A673 (cell line): ENCODE results near the gene HTR6. TPM values are rescaled to one million over a fixed set of nuclear protein-coding genes. Genes with fewer than 3 reads are reported as not detected.

Experiments
- BruUV-seq: library from RNA; stranded (reverse); fragments of 400-500 nt; replicated peaks from 2 replicates; lab custom pipeline; 2021; lab: Mats Ljungman, UMichigan
- CTCF ChIA-PET: fragments of 300-600 bp; sonication (Branson Sonifier 250); formaldehyde crosslinking; loops from one replicate; lab custom pipeline; 2022; ENCODE audit warnings: antibody characterized with exemption; lab: Charles Lee
- POLR2A ChIA-PET: fragments of 300-600 bp; sonication (Branson Sonifier 250); formaldehyde crosslinking; loops from one replicate; lab custom pipeline; 2022; ENCODE audit warnings: antibody characterized with exemption; ENCODE audit not compliant: low non-redundant PET; lab: Charles Lee
- DNase-seq: peaks from one replicate; pipeline ENCODE4 v3.0.0-alpha.2; 2015; ENCODE audit warnings: low spot score
- H3K27ac ChIP-seq: fragments of 200-600 bp; sonication (generic); 2 replicates; pipeline ENCODE4 v1.5.1; 2016; ENCODE audit warnings: mixed run types, low read depth, mild to moderate bottlenecking, mixed read lengths, antibody characterized with exemption, low read length; ENCODE audit not compliant: poor library complexity, severe bottlenecking
- H3K27me3 ChIP-seq: fragments of 200-600 bp; sonication (generic); replicated peaks from 2 replicates; pipeline ENCODE4 v1.6.1; 2017; ENCODE audit warnings: mixed run types, low read depth, mild to moderate bottlenecking, mixed read lengths, antibody characterized with exemption, low read length; ENCODE audit not compliant: insufficient read depth, poor library complexity
- H3K36me3 ChIP-seq: fragments of 200-600 bp; sonication (generic); 2 replicates; pipeline ENCODE4 v1.6.1; 2016; ENCODE audit warnings: mixed run types, mild to moderate bottlenecking, mixed read lengths, antibody characterized with exemption, low read length; ENCODE audit not compliant: insufficient read depth, poor library complexity, severe bottlenecking
- H3K4me1 ChIP-seq: fragments of 200-600 bp; sonication (generic); 2 replicates; pipeline ENCODE4 v1.6.1; 2017; ENCODE audit warnings: mixed run types, mild to moderate bottlenecking, mixed read lengths, antibody characterized with exemption, low read length; ENCODE audit not compliant: insufficient read depth, poor library complexity, severe bottlenecking
- H3K4me3 ChIP-seq: fragments of 200-600 bp; sonication (generic); 2 replicates; pipeline ENCODE4 v1.5.1; 2016; ENCODE audit warnings: low read depth, mixed run types, mild to moderate bottlenecking, mixed read lengths, low read length; ENCODE audit not compliant: poor library complexity, severe bottlenecking
- H3K9me3 ChIP-seq: fragments of 200-600 bp; sonication (generic); 2 replicates; pipeline ENCODE4 v1.6.1; 2016; ENCODE audit warnings: mixed run types, low read depth, mild to moderate bottlenecking, mixed read lengths, antibody characterized with exemption, low read length; ENCODE audit not compliant: poor library complexity, severe bottlenecking
- CTCF ChIP-seq: fragments of 300-800, 200-600 bp; sonication (generic); conservative IDR thresholded peaks from 2 replicates; pipeline ENCODE4 v1.5.1; 2017; ENCODE audit warnings: low read depth, mild to moderate bottlenecking, antibody characterized with exemption, low read length, moderate library complexity, mixed read lengths
- EZH2 ChIP-seq: fragments of 200-600 bp; sonication (generic); IDR thresholded peaks from 2 replicates; pipeline ENCODE4 v1.6.1; 2017; ENCODE audit warnings: borderline replicate concordance, low read depth, mild to moderate bottlenecking, mixed read lengths, antibody characterized with exemption, low read length; ENCODE audit not compliant: poor library complexity, severe bottlenecking
- intact Hi-C: fragments of 100-400 bp; cut with micrococcal nuclease; formaldehyde crosslinking; loops from one replicate; pipeline ENCODE4 v1.10.0; 2022; ENCODE audit not compliant: unreplicated experiment
- total RNA-seq: library from RNA; stranded (reverse); gene quantifications from 2 replicates; pipeline ENCODE4 v1.2.3, GENCODE V29; 2021

Gene HTR6
- total RNA-seq, 1 experiment from 2014 or later, result not detected

DNA sequence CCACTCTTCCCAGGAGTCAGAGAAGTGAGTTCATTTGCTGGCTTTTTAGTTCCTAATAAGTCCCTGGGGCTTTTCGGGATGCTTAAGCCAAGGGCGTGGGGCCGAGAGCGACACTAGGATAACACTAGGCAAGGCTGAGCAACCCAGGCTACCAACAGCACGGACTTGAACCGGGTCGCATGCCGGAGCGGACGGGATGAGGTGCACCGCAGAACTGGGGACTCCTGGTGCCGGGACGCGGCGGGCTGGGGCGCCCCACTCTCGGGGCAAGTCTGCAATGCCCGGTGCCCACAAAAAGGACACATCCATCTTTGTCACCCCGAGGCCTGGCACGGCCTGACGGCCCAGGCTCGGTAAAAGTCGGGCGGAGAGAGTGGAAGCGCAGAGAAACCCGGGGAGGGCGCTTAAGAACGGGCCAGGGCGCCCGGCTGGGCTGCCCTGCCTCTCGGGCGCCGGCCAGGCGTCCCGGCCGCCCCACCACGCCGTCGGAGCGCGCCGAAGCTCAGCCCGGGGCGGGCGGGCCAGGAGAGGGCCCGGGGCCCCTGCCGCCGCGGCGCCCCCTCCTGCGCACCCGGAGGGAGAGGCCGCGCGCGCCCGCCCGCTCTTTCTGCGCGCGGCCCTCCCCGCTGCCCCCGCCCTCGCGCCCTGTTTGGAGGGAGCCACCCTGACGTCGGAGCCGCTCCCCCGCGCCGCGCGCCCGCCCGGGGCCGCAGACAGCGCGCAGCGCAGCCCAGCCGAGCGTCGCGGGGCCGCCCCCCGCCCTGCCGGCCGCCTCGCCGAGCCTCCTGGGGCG is 20.9 kb upstream of the HTR6 start, which contains the start of gene NBL1:
NBL1 (plus strand) TSS at position 710 of the 793 bp plus-strand sequence. CDS start 10,720 bp downstream, outside the sequence.
- Histone ChIP-seq H3K27me3 (no peaks in the 10 kb centered on the region), H3K36me3 (no peaks in the 10 kb centered on the region), H3K27ac (peak within 1 kb of the TSS; percentile 44), H3K4me3 (peak within 1 kb of the TSS; percentile 66), H3K9me3 (no peaks in the 10 kb centered on the region), H3K4me1 (peaks cover 13% of the 10 kb centered on the region)
- TF ChIP-seq EZH2, result no peak
- TF ChIP-seq CTCF, result no peak
- POLR2A ChIA-PET, result no interaction called here
- peak; percentile 76 for DNase-seq
- BruUV-seq, result no TSS peak
- intact Hi-C loops, result no loop called here
- CTCF ChIA-PET, result interaction anchor here (2.0 kb wide), 1 partner anchor 10 kb away, joined by 9 read pairs; no protein-coding TSS in a partner anchor

- no peaks in the 10 kb centered on the region for H3K27me3 ChIP-seq
- no peak for DNase-seq
- TF ChIP-seq EZH2, result no peak
- TF ChIP-seq CTCF, result no peak
- no peaks in the 10 kb centered on the region for H3K9me3 ChIP-seq
- H3K4me1 ChIP-seq, result peaks cover 13% of the 10 kb centered on the region
- H3K27ac ChIP-seq, result no peak overlapping the region
- BruUV-seq, result no TSS peak
- ChIA-PET POLR2A (no interaction called here), CTCF (interaction anchor here (2.0 kb wide), 1 partner anchor 9 kb away, joined by 9 read pairs; no protein-coding TSS in a partner anchor)
- peak overlapping the region; percentile 66 for H3K4me3 ChIP-seq
- H3K36me3 ChIP-seq, result no peaks in the 10 kb centered on the region
- intact Hi-C loops, result no loop called here
Observed at GRCh38 chr1:19644395-19644680, 20.3 kb upstream of the HTR6 start.

DNA sequence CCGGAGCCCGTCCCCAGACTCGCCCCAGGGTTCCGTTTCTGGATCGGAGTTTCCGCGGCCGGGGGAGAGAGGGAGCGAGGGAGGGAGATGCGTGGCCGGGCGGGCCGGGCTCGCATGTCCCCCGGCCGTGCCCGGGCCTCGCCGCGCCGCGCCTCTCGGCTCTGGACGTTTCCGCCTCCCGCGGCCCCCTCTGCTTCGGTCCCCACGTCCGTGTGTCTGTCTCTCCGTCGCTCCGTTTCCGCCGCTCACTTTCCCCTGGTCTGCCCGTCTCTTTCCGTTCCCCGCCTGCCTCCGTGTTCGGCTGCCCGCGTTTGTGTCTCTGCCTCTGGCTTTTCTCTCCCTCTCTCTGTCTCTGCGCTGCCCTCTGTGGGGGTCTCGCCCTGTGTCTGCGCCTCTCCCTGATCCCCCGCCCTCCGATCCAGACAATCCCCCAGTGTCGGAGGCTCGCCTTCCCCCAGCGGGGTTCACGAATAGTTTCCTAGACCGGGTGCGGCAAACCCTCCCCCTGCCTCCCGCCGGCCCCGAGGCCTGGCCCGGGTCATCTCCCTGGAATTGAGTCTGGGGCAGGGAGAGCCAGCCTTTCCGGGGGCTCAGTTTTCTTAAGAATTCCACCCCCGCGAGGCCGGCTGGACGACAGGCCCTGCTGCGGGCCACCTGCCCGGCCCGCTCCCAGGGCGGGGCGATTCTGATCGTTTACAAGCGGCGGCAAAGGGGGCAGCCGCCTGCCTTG is 19.8 kb upstream of the HTR6 start:
- BruUV-seq, result no TSS peak
- no peaks in the 10 kb centered on the region for H3K9me3 ChIP-seq
- no peaks in the 10 kb centered on the region for H3K27me3 ChIP-seq
- peak; percentile 41 for DNase-seq
- H3K4me1 ChIP-seq, result peaks cover 13% of the 10 kb centered on the region
- CTCF ChIA-PET, result no interaction called here
- no peaks in the 10 kb centered on the region for H3K36me3 ChIP-seq
- intact Hi-C loops, result no loop called here
- TF ChIP-seq EZH2, result no peak
- TF ChIP-seq CTCF, result no peak
- peak overlapping the region; percentile 44 for H3K27ac ChIP-seq
- H3K4me3 ChIP-seq, result peak overlapping the region; percentile 66
- POLR2A ChIA-PET, result no interaction called here
